H9 (cell line): ENCODE results near the gene CFH. TPM values are rescaled to one million over a fixed set of nuclear protein-coding genes. Genes with fewer than 3 reads are reported as not detected.

ENCODE experiments used
- DNase-seq: peaks from one replicate; pipeline ENCODE4 v3.0.0-alpha.2; 2017
- H2AFZ ChIP-seq: one replicate; pipeline ENCODE4 v1.6.1; 2013; ENCODE audit warnings: mild to moderate bottlenecking, low read length, control low read depth, moderate library complexity
- H2AK5ac ChIP-seq: 2 replicates; pipeline ENCODE4 v1.6.1; 2013; ENCODE audit warnings: low read length, control low read depth, mixed read lengths; ENCODE audit not compliant: insufficient read length
- H2BK120ac ChIP-seq: one replicate; pipeline ENCODE4 v1.6.1; 2013; ENCODE audit warnings: low read depth, mild to moderate bottlenecking, low read length, control low read depth, inconsistent platforms; ENCODE audit not compliant: poor library complexity, severe bottlenecking
- H2BK12ac ChIP-seq: 2 replicates; pipeline ENCODE4 v1.6.1; 2013; ENCODE audit warnings: low read length, control low read depth, mixed read lengths, low read depth; ENCODE audit not compliant: insufficient read length
- H2BK15ac ChIP-seq: 2 replicates; pipeline ENCODE4 v1.6.1; 2013; ENCODE audit warnings: low read depth, low read length, control low read depth
- H2BK20ac ChIP-seq: one replicate; pipeline ENCODE4 v1.6.1; 2013; ENCODE audit warnings: low read depth, mild to moderate bottlenecking, low read length, control low read depth, inconsistent platforms; ENCODE audit not compliant: poor library complexity, severe bottlenecking
- H2BK5ac ChIP-seq: 2 replicates; pipeline ENCODE4 v1.6.1; 2013; ENCODE audit warnings: low read length, control low read depth, mixed read lengths; ENCODE audit not compliant: insufficient read length
- H3K14ac ChIP-seq: 2 replicates; pipeline ENCODE4 v1.6.1; 2013; ENCODE audit warnings: low read length, control low read depth; ENCODE audit not compliant: insufficient read depth
- H3K18ac ChIP-seq: 2 replicates; pipeline ENCODE4 v1.6.1; 2013; ENCODE audit warnings: low read depth, mild to moderate bottlenecking, mixed read lengths, low read length, control low read depth; ENCODE audit not compliant: insufficient read length
- H3K23ac ChIP-seq: 2 replicates; pipeline ENCODE4 v1.6.1; 2013; ENCODE audit warnings: low read length, control low read depth, mixed read lengths, low read depth; ENCODE audit not compliant: insufficient read length
- H3K23me2 ChIP-seq: 2 replicates; pipeline ENCODE4 v1.6.1; 2013; ENCODE audit warnings: low read depth, mild to moderate bottlenecking, mixed read lengths, low read length, control low read depth; ENCODE audit not compliant: insufficient read length, poor library complexity, severe bottlenecking
- H3K27ac ChIP-seq: 2 replicates; pipeline ENCODE4 v1.5.1; 2013; ENCODE audit warnings: low read length, control low read depth, mixed read lengths, low read depth; ENCODE audit not compliant: insufficient read length
- H3K27me3 ChIP-seq: 2 replicates; pipeline ENCODE4 v1.6.1; 2013; ENCODE audit warnings: low read length, control low read depth, inconsistent platforms; ENCODE audit not compliant: insufficient read depth
- H3K4ac ChIP-seq: 2 replicates; pipeline ENCODE4 v1.6.1; 2013; ENCODE audit warnings: low read depth, mild to moderate bottlenecking, control low read depth, inconsistent platforms, low read length, moderate library complexity
- H3K4me1 ChIP-seq: 2 replicates; pipeline ENCODE4 v1.6.1; 2013; ENCODE audit warnings: low read length, control low read depth, inconsistent platforms; ENCODE audit not compliant: insufficient read depth
- H3K4me2 ChIP-seq: 2 replicates; pipeline ENCODE4 v1.6.1; 2013; ENCODE audit warnings: low read length, control low read depth, mixed read lengths; ENCODE audit not compliant: insufficient read length, insufficient read depth
- H3K56ac ChIP-seq: 2 replicates; pipeline ENCODE4 v1.6.1; 2013; ENCODE audit warnings: low read depth, mild to moderate bottlenecking, mixed read lengths, low read length, control low read depth; ENCODE audit not compliant: insufficient read length
- H3K79me1 ChIP-seq: 2 replicates; pipeline ENCODE4 v1.6.1; 2013; ENCODE audit warnings: low read depth, mild to moderate bottlenecking, moderate library complexity, low read length, control low read depth, inconsistent platforms; ENCODE audit not compliant: insufficient read depth, poor library complexity, severe bottlenecking
- H3K79me2 ChIP-seq: 2 replicates; pipeline ENCODE4 v1.6.1; 2013; ENCODE audit warnings: low read length, control low read depth, inconsistent platforms; ENCODE audit not compliant: insufficient read depth
- H3K9ac ChIP-seq: 2 replicates; pipeline ENCODE4 v1.6.1; 2013; ENCODE audit warnings: low read length, control low read depth, mixed read lengths; ENCODE audit not compliant: insufficient read length; ENCODE audit errors: extremely low read depth
- H3K9me3 ChIP-seq: one replicate; pipeline ENCODE4 v1.6.1; 2013; ENCODE audit warnings: low read depth, low read length, inconsistent platforms; ENCODE audit not compliant: control insufficient read depth
- H3T11ph ChIP-seq: one replicate; pipeline ENCODE4 v1.6.1; 2013; ENCODE audit warnings: mild to moderate bottlenecking, low read length, control low read depth, inconsistent platforms
- H4K20me1 ChIP-seq: one replicate; pipeline ENCODE4 v1.6.1; 2013; ENCODE audit not compliant: control insufficient read depth, insufficient read length, insufficient read depth
- H4K5ac ChIP-seq: 2 replicates; pipeline ENCODE4 v1.6.1; 2013; ENCODE audit warnings: low read depth, mild to moderate bottlenecking, mixed read lengths, low read length, control low read depth; ENCODE audit not compliant: insufficient read length
- H4K8ac ChIP-seq: replicated peaks from 2 replicates; pipeline ENCODE4 v1.6.1; 2013; ENCODE audit warnings: low read length, control low read depth, mixed read lengths, low read depth; ENCODE audit not compliant: insufficient read length
- H4K91ac ChIP-seq: 2 replicates; pipeline ENCODE4 v1.6.1; 2013; ENCODE audit warnings: low read depth, mild to moderate bottlenecking, moderate library complexity, mixed read lengths, low read length, control low read depth; ENCODE audit not compliant: insufficient read length
- H3K27ac Mint-ChIP-seq, 3 experiments: 2 replicates in 2 of 3; 3 replicates in 1 of 3; pipeline ENCODE4 v1.8.0; 2020 to 2021; ENCODE audit warnings: mixed read lengths in 3 of 3, mild to moderate bottlenecking in 1 of 3, moderate library complexity in 1 of 3
- H3K27me3 Mint-ChIP-seq: 2 replicates; pipeline ENCODE4 v1.8.0; 2021; ENCODE audit warnings: low read depth, mild to moderate bottlenecking, moderate library complexity, mixed read lengths
- H3K36me3 Mint-ChIP-seq, 3 experiments: 2 replicates in 2 of 3; 3 replicates in 1 of 3; pipeline ENCODE4 v1.8.0; 2020 to 2021; ENCODE audit warnings: low read depth in 3 of 3, mixed read lengths in 3 of 3; ENCODE audit not compliant: insufficient read depth in 1 of 3
- H3K4me1 Mint-ChIP-seq, 2 experiments: 2 replicates each; pipeline ENCODE4 v1.8.0; 2020; ENCODE audit warnings: mixed read lengths in 2 of 2
- H3K4me3 Mint-ChIP-seq, 2 experiments: 2 replicates in 1 of 2; 3 replicates in 1 of 2; pipeline ENCODE4 v1.8.0; 2020 to 2021; ENCODE audit warnings: mild to moderate bottlenecking in 2 of 2, mixed read lengths in 2 of 2, moderate library complexity in 1 of 2
- H3K9me3 Mint-ChIP-seq, 2 experiments: 2 replicates in 1 of 2; 3 replicates in 1 of 2; pipeline ENCODE4 v1.8.0; 2020; ENCODE audit warnings: mild to moderate bottlenecking in 2 of 2, mixed read lengths in 2 of 2, moderate library complexity in 1 of 2
- WGBS: extraction: QIAGEN DNeasy Blood & Tissue Kit; methylation state at CpG from one replicate; pipeline ENCODE4 v1.1.7; 2013; ENCODE audit warnings: missing lambda C conversion rate, low lambda C conversion rate, mixed read lengths; ENCODE audit not compliant: insufficient read length; ENCODE audit errors: extremely low coverage; 5-methylcytosine and 5-hydroxymethylcytosine counted together
- total RNA-seq: library from RNA; stranded (reverse); gene quantifications from 2 replicates; pipeline ENCODE4 v1.2.1, GENCODE V29; 2021
- TF ChIP-seq, protein P1 (sequence below): fragments of 200-600 bp; sonication (generic); conservative IDR thresholded peaks from 3 replicates; pipeline ENCODE4 v1.8.0; 2021; ENCODE audit warnings: antibody characterized with exemption, mild to moderate bottlenecking

Gene CFH
- total RNA-seq, 1 experiment from 2014 or later = not detected

DNA sequence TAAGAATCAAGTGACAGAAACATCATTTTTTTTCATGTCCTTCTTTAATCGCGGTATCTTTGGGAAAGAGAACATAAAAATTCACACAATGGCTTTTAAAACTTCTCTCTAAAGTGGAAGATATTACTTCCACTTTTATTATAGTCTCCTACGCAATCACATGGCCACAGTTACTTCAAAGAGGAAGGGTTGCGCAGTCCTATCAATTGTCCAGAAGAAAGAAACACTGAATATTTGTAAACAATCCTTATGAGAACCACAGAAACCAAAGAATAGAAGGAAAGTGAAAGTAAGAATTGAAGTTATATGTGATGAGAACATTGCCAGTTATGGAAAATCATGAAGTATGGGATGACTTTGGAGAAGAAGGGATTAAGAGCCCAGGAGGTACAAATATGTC is 32.6 kb downstream of the CFH start:
- Histone ChIP-seq H3K9me3 (no peaks in the 10 kb centered on the region), H3K27me3 (no peaks in the 10 kb centered on the region), H3K4me2 (no peak overlapping the region), H2BK20ac (no peak overlapping the region), H3K14ac (no peak overlapping the region), H4K5ac (no peak overlapping the region), H2BK120ac (no peak overlapping the region), H4K20me1 (no peaks in the 10 kb centered on the region), H4K8ac (no peak overlapping the region), H3K9ac (no peak overlapping the region), H3K4ac (no peak overlapping the region), H4K91ac (no peak overlapping the region), H3K4me1 (no peaks in the 10 kb centered on the region), H2AFZ (no peak overlapping the region), H3T11ph (no peak overlapping the region), H3K79me2 (no peaks in the 10 kb centered on the region), H3K79me1 (no peaks in the 10 kb centered on the region), H2BK5ac (no peak overlapping the region), H3K23ac (no peak overlapping the region), H2BK12ac (no peak overlapping the region), H3K23me2 (no peaks in the 10 kb centered on the region), H2AK5ac (no peak overlapping the region), H3K27ac (no peak overlapping the region), H3K56ac (no peak overlapping the region), H2BK15ac (no peak overlapping the region), H3K18ac (no peak overlapping the region)
- Mint-ChIP-seq H3K4me1 (no peaks in the 10 kb centered on the region), H3K9me3 (no peaks in the 10 kb centered on the region), H3K27me3 (no peaks in the 10 kb centered on the region), H3K27ac (no peak overlapping the region), H3K36me3 (no peaks in the 10 kb centered on the region), H3K4me3 (no peak overlapping the region)
- WGBS = no CpG with 5 or more reads among the region's 4 CpGs
- DNase-seq = no peak
- TF ChIP-seq, protein P1, sequence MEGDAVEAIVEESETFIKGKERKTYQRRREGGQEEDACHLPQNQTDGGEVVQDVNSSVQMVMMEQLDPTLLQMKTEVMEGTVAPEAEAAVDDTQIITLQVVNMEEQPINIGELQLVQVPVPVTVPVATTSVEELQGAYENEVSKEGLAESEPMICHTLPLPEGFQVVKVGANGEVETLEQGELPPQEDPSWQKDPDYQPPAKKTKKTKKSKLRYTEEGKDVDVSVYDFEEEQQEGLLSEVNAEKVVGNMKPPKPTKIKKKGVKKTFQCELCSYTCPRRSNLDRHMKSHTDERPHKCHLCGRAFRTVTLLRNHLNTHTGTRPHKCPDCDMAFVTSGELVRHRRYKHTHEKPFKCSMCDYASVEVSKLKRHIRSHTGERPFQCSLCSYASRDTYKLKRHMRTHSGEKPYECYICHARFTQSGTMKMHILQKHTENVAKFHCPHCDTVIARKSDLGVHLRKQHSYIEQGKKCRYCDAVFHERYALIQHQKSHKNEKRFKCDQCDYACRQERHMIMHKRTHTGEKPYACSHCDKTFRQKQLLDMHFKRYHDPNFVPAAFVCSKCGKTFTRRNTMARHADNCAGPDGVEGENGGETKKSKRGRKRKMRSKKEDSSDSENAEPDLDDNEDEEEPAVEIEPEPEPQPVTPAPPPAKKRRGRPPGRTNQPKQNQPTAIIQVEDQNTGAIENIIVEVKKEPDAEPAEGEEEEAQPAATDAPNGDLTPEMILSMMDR = no peak
